CD1c-positive myeloid dendritic cell (primary cell): Measurements from ENCODE around the gene MCC.

Experiments used
- DNase-seq: peaks from one replicate; pipeline ENCODE4 v3.0.0-alpha.2; 2016; ENCODE audit errors: extremely low spot score

The MCC gene

GRCh38 chr5:113031104-113031503 is 457.1 kb downstream of the MCC start:
- DNase-seq, result no peak

- DNase-seq, result no peak
Observed at GRCh38 chr5:113029614-113030013, 458.6 kb downstream of the MCC start.

- no peak for DNase-seq
Observed at GRCh38 chr5:113027431-113027830, 460.8 kb downstream of the MCC start.

GRCh38 chr5:113027015-113027414 is 461.2 kb downstream of the MCC start:
- DNase-seq, result no peak

GRCh38 chr5:113026211-113026610 is 462.0 kb downstream of the MCC start:
- DNase-seq, result no peak

- no peak for DNase-seq
Observed at GRCh38 chr5:113025596-113025995, 462.7 kb downstream of the MCC start.

- no peak for DNase-seq
Observed at GRCh38 chr5:113024076-113024697, 464.1 kb downstream of the MCC start.

- DNase-seq, result peak; percentile 17
Observed at GRCh38 chr5:113022661-113023060, 465.6 kb downstream of the MCC start.

- no peak for DNase-seq
Observed at GRCh38 chr5:113020461-113021273, 467.6 kb downstream of the MCC start.

- DNase-seq, result no peak
Observed at GRCh38 chr5:113017881-113018635, 470.2 kb downstream of the MCC start.

GRCh38 chr5:113005454-113005853 is 482.8 kb downstream of the MCC start:
- DNase-seq, result no peak

GRCh38 chr5:113003763-113004162 is 484.5 kb downstream of the MCC start:
- DNase-seq, result no peak

- no peak for DNase-seq
Observed at GRCh38 chr5:113002423-113002822, 485.8 kb downstream of the MCC start.

GRCh38 chr5:113000466-113000865 is 487.8 kb downstream of the MCC start:
- no peak for DNase-seq

- DNase-seq, result no peak
Observed at GRCh38 chr5:112998296-112998695, 490.0 kb downstream of the MCC start.

- no peak for DNase-seq
Observed at GRCh38 chr5:112996830-112997374, 491.4 kb downstream of the MCC start.

- peak; percentile 79 for DNase-seq
Observed at GRCh38 chr5:112995764-112996618, 492.3 kb downstream of the MCC start.

- DNase-seq, result no peak
Observed at GRCh38 chr5:112986224-112986623, 502.0 kb downstream of the MCC start.

- no peak for DNase-seq
Observed at GRCh38 chr5:112983363-112983762, 504.9 kb downstream of the MCC start.

GRCh38 chr5:112979723-112980122 is 508.5 kb downstream of the MCC start:
- no peak for DNase-seq

GRCh38 chr5:112978836-112979235 is 509.4 kb downstream of the MCC start:
- no peak for DNase-seq
